Ovary (tissue), 3 donors: Measurements from ENCODE around the gene DGKQ.

Experiments
- CTCF ChIP-seq, 3 donors: fragments of 450-650 bp in 2 of 3; fragments of 200-600 bp in 1 of 3; IDR thresholded peaks; one replicate each; pipeline versions ENCODE4 v1.5.1 to v1.8.0; 2016 to 2022; ENCODE audit warnings: antibody characterized with exemption in 3 of 3, mild to moderate bottlenecking in 1 of 3
- EP300 ChIP-seq: sonication (generic); formaldehyde crosslinking; IDR thresholded peaks from one replicate; pipeline ENCODE4 v1.6.1; 2017; ENCODE audit warnings: antibody characterized with exemption
- donor health status: DM: no; HTN: no; CAD: no.

- TF ChIP-seq CTCF (IDR thresholded peaks at IDR 0.05) (no peak), EP300 (no peak)
Observed at GRCh38 chr4:946517-947471, 26.6 kb downstream of the DGKQ start.
